Stimulated activated effector memory CD8-positive, alpha-beta T cell treated with anti-CD3 and anti-CD28 coated beads, Interleukin-12 subunit alpha, Interleukin-12 subunit beta, amount 100 ng/mL, for 72 hours (primary cell): ENCODE results near the gene SRRM2.

Experiments used
- ATAC-seq: fragments of 150-1000 bp; cut with Tn5 transposase; 2 replicates; pipeline ENCODE4 v1.10.0; 2021
- DNase-seq, 2 donors: peaks; one replicate each; pipeline ENCODE4 v3.0.0; 2021 to 2022; ENCODE audit warnings: low spot score in 2 of 2
- H3K27ac Mint-ChIP-seq: one replicate; pipeline ENCODE4 v1.8.0; 2022; ENCODE audit warnings: mild to moderate bottlenecking, mixed read lengths
- H3K36me3 Mint-ChIP-seq: one replicate; pipeline ENCODE4 v1.8.0; 2022; ENCODE audit warnings: mild to moderate bottlenecking, mixed read lengths
- H3K4me1 Mint-ChIP-seq: one replicate; pipeline ENCODE4 v1.8.0; 2022; ENCODE audit warnings: mixed read lengths
- H3K4me3 Mint-ChIP-seq: one replicate; pipeline ENCODE4 v1.8.0; 2022; ENCODE audit warnings: mild to moderate bottlenecking, mixed read lengths
- H3K9me3 Mint-ChIP-seq: one replicate; pipeline ENCODE4 v1.8.0; 2022; ENCODE audit warnings: mixed read lengths

The SRRM2 gene

GRCh38 chr16:2711370-2712062, 40.9 kb upstream of the SRRM2 start:
- no peak overlapping the region for H3K4me3 Mint-ChIP-seq
- peak overlapping the region; percentile 32 for H3K27ac Mint-ChIP-seq
- H3K36me3 Mint-ChIP-seq = peaks cover 30% of the 10 kb centered on the region
- no peaks in the 10 kb centered on the region for H3K9me3 Mint-ChIP-seq
- H3K4me1 Mint-ChIP-seq = peaks cover 18% of the 10 kb centered on the region
- ATAC-seq (no peak), DNase-seq (no peak)

- peaks cover 18% of the 10 kb centered on the region for H3K4me1 Mint-ChIP-seq
- no peak overlapping the region for H3K4me3 Mint-ChIP-seq
- ATAC-seq (no peak), DNase-seq (no peak)
- peaks cover 28% of the 10 kb centered on the region for H3K36me3 Mint-ChIP-seq
- H3K9me3 Mint-ChIP-seq = no peaks in the 10 kb centered on the region
- peak overlapping the region; percentile 32 for H3K27ac Mint-ChIP-seq
These were observed 40.4 kb upstream of the SRRM2 start for GRCh38 chr16:2712063-2712441.

- ATAC-seq (no peak), DNase-seq (no peak)
- H3K4me3 Mint-ChIP-seq = no peak overlapping the region
- H3K4me1 Mint-ChIP-seq = peaks cover 18% of the 10 kb centered on the region
- no peak overlapping the region for H3K27ac Mint-ChIP-seq
- H3K9me3 Mint-ChIP-seq = no peaks in the 10 kb centered on the region
- peaks cover 23% of the 10 kb centered on the region for H3K36me3 Mint-ChIP-seq
These were observed 39.9 kb upstream of the SRRM2 start for GRCh38 chr16:2712546-2712945.

- H3K36me3 Mint-ChIP-seq = peaks cover 13% of the 10 kb centered on the region
- no peaks in the 10 kb centered on the region for H3K9me3 Mint-ChIP-seq
- no peak overlapping the region for H3K4me3 Mint-ChIP-seq
- ATAC-seq = no peak
- H3K4me1 Mint-ChIP-seq = peaks cover 18% of the 10 kb centered on the region
- H3K27ac Mint-ChIP-seq = no peak overlapping the region
- no peak for DNase-seq
These were observed 38.9 kb upstream of the SRRM2 start for GRCh38 chr16:2713523-2713922.

GRCh38 chr16:2713985-2714774, 38.3 kb upstream of the SRRM2 start:
- ATAC-seq = no peak
- DNase-seq = no peak
- Mint-ChIP-seq H3K4me3 (no peak overlapping the region), H3K36me3 (peaks cover 11% of the 10 kb centered on the region), H3K4me1 (peaks cover 18% of the 10 kb centered on the region), H3K27ac (no peak overlapping the region), H3K9me3 (no peaks in the 10 kb centered on the region)

GRCh38 chr16:2715064-2715463, 37.4 kb upstream of the SRRM2 start:
- Mint-ChIP-seq H3K4me3 (peak overlapping the region; percentile 47), H3K36me3 (peaks cover 10% of the 10 kb centered on the region), H3K9me3 (no peaks in the 10 kb centered on the region), H3K27ac (no peak overlapping the region), H3K4me1 (peaks cover 18% of the 10 kb centered on the region)
- DNase-seq (no peak), ATAC-seq (no peak)

GRCh38 chr16:2715519-2715918, 36.9 kb upstream of the SRRM2 start:
- Mint-ChIP-seq H3K9me3 (no peaks in the 10 kb centered on the region), H3K36me3 (peaks cover 6% of the 10 kb centered on the region), H3K4me1 (peaks cover 18% of the 10 kb centered on the region), H3K4me3 (peak overlapping the region; percentile 47), H3K27ac (peak overlapping the region; percentile 50)
- ATAC-seq (peak; percentile 85), DNase-seq (peak; percentile 79 to 89)

GRCh38 chr16:2715966-2716885, 36.2 kb upstream of the SRRM2 start:
- Mint-ChIP-seq H3K4me1 (peaks cover 18% of the 10 kb centered on the region), H3K27ac (peak overlapping the region; percentile 50), H3K36me3 (peaks cover 5% of the 10 kb centered on the region), H3K4me3 (peak overlapping the region; percentile 47), H3K9me3 (no peaks in the 10 kb centered on the region)
- DNase-seq (no peak), ATAC-seq (no peak)

GRCh38 chr16:2716948-2717347, 35.5 kb upstream of the SRRM2 start:
- H3K9me3 Mint-ChIP-seq = no peaks in the 10 kb centered on the region
- ATAC-seq (no peak), DNase-seq (no peak)
- no peak overlapping the region for H3K4me3 Mint-ChIP-seq
- no peak overlapping the region for H3K27ac Mint-ChIP-seq
- peaks cover 5% of the 10 kb centered on the region for H3K36me3 Mint-ChIP-seq
- peaks cover 18% of the 10 kb centered on the region for H3K4me1 Mint-ChIP-seq

- no peak overlapping the region for H3K4me3 Mint-ChIP-seq
- peaks cover 18% of the 10 kb centered on the region for H3K4me1 Mint-ChIP-seq
- H3K9me3 Mint-ChIP-seq = no peaks in the 10 kb centered on the region
- DNase-seq = no peak
- ATAC-seq = no peak
- H3K27ac Mint-ChIP-seq = no peak overlapping the region
- peaks cover 5% of the 10 kb centered on the region for H3K36me3 Mint-ChIP-seq
These were observed 34.8 kb upstream of the SRRM2 start for GRCh38 chr16:2717383-2718263.

GRCh38 chr16:2719328-2720063, 32.9 kb upstream of the SRRM2 start:
- DNase-seq (no peak), ATAC-seq (no peak)
- Mint-ChIP-seq H3K36me3 (peaks cover 3% of the 10 kb centered on the region), H3K27ac (no peak overlapping the region), H3K9me3 (no peaks in the 10 kb centered on the region), H3K4me1 (peaks cover 18% of the 10 kb centered on the region), H3K4me3 (peak overlapping the region; percentile 69)

- ATAC-seq = no peak
- H3K4me3 Mint-ChIP-seq = peak within 1 kb of the TSS; percentile 69
- H3K27ac Mint-ChIP-seq = peak within 1 kb of the TSS; percentile 82
- H3K36me3 Mint-ChIP-seq = no peaks in the 10 kb centered on the region
- peaks cover 12% of the 10 kb centered on the region for H3K4me1 Mint-ChIP-seq
- DNase-seq = no peak
- H3K9me3 Mint-ChIP-seq = no peaks in the 10 kb centered on the region
These were observed 32.4 kb upstream of the SRRM2 start, which contains the start of gene PRSS27 for GRCh38 chr16:2720064-2720457. Gene PRSS27, minus strand, starts transcription at chr16:2720224. Its CDS starts 64 bp downstream, at chr16:2720160.

- Mint-ChIP-seq H3K27ac (peak overlapping the region; percentile 82), H3K36me3 (no peaks in the 10 kb centered on the region), H3K4me1 (peaks cover 5% of the 10 kb centered on the region), H3K4me3 (peak overlapping the region; percentile 69), H3K9me3 (no peaks in the 10 kb centered on the region)
- ATAC-seq (peak; percentile 93), DNase-seq (peak; percentile 82 to 94)
These were observed 31.5 kb upstream of the SRRM2 start for GRCh38 chr16:2720719-2721633.
